Measurements from ENCODE around the gene WFDC8.
"Not testable (repeated sequence)": the region's sequence is repeated elsewhere in the genome, so short reads cannot be mapped to it uniquely, and the experiment has no call there.

The WFDC8 gene

GRCh38 chr20:45595235-45595634 lies 16.2 kb upstream of the WFDC8 start:
- H3K4me3 ChIP-seq (ENCODE audit: low read length): no peak overlapping the region
- DNase-seq (ENCODE audit: low read depth): no peak
- TF ChIP-seq CTCF (IDR thresholded peaks at IDR 0.05; ENCODE audit: insufficient read depth, low read depth, low read length, missing control alignments): no peak

- H3K4me3 ChIP-seq (ENCODE audit: low read length): no peak overlapping the region
- TF ChIP-seq CTCF (IDR thresholded peaks at IDR 0.05; ENCODE audit: insufficient read depth, low read depth, low read length, missing control alignments): no peak
- DNase-seq (ENCODE audit: low read depth): no peak
Observed at GRCh38 chr20:45593498-45593897, 14.4 kb upstream of the WFDC8 start.

- DNase-seq (ENCODE audit: low read depth): peak; percentile 60
- TF ChIP-seq CTCF (IDR thresholded peaks at IDR 0.05; ENCODE audit: insufficient read depth, low read depth, low read length, missing control alignments): peak; percentile 64
- no peak overlapping the region for H3K4me3 ChIP-seq (ENCODE audit: low read length)
Observed at GRCh38 chr20:45592574-45593189, 13.6 kb upstream of the WFDC8 start.

GRCh38 chr20:45589725-45590124 lies 10.6 kb upstream of the WFDC8 start:
- no peak for TF ChIP-seq CTCF (IDR thresholded peaks at IDR 0.05; ENCODE audit: insufficient read depth, low read depth, low read length, missing control alignments)
- DNase-seq (ENCODE audit: low read depth): no peak
- no peak overlapping the region for H3K4me3 ChIP-seq (ENCODE audit: low read length)

GRCh38 chr20:45588800-45589199 lies 9.7 kb upstream of the WFDC8 start:
- DNase-seq (ENCODE audit: low read depth): peak; percentile 4

GRCh38 chr20:45585986-45586385 lies 6.9 kb upstream of the WFDC8 start:
- peak; percentile 15 for DNase-seq (ENCODE audit: low read depth)
- H3K4me3 ChIP-seq (ENCODE audit: low read length): not testable (repeated sequence)

More at GRCh38 chr20:45588800-45589199, 9.7 kb upstream of the WFDC8 start:
- no peak for TF ChIP-seq CTCF (IDR thresholded peaks at IDR 0.05; ENCODE audit: insufficient read depth, low read depth, low read length, missing control alignments)
- H3K4me3 ChIP-seq (ENCODE audit: low read length): no peak overlapping the region

GRCh38 chr20:45584294-45584693 lies 5.2 kb upstream of the WFDC8 start:
- not testable (repeated sequence) for H3K4me3 ChIP-seq (ENCODE audit: low read length); DNase-seq (ENCODE audit: low read depth)

GRCh38 chr20:45583502-45583901 lies 4.4 kb upstream of the WFDC8 start:
- no peak overlapping the region for H3K4me3 ChIP-seq (ENCODE audit: low read length)
- TF ChIP-seq CTCF (IDR thresholded peaks at IDR 0.05; ENCODE audit: insufficient read depth, low read depth, low read length, missing control alignments): no peak
- DNase-seq (ENCODE audit: low read depth): no peak
